RPMI8226 (cell line): Measurements from ENCODE around the gene MOB3A.
A peak's percentile ranks its signal among the peaks of the same experiment; 100 is the strongest.
"Not testable (repeated sequence)": the region's sequence is repeated elsewhere in the genome, so short reads cannot be mapped to it uniquely, and the experiment has no call there.

Experiments used
- DNase-seq: peaks from one replicate; pipeline ENCODE4 v3.0.0-alpha.2; 2015

The MOB3A gene

GRCh38 chr19:2108251-2109016 lies 12.3 kb upstream of the MOB3A start:
- DNase-seq, result no peak

GRCh38 chr19:2103045-2103707 lies 7.0 kb upstream of the MOB3A start:
- DNase-seq, result no peak

- DNase-seq, result no peak
Observed at GRCh38 chr19:2101417-2102335, 5.5 kb upstream of the MOB3A start.

GRCh38 chr19:2100719-2101061 lies 4.6 kb upstream of the MOB3A start:
- no peak for DNase-seq

GRCh38 chr19:2099937-2100718 lies 4.0 kb upstream of the MOB3A start:
- DNase-seq, result no peak

- no peak for DNase-seq
Observed at GRCh38 chr19:2099054-2099501, 3.0 kb upstream of the MOB3A start.

- no peak for DNase-seq
Observed at GRCh38 chr19:2097886-2098327, 1.8 kb upstream of the MOB3A start.

- peak; percentile 55 for DNase-seq
Observed at GRCh38 chr19:2097203-2097885, 1.2 kb upstream of the MOB3A start.

- peak; percentile 98 for DNase-seq
Observed at GRCh38 chr19:2096480-2097202, 515 bp upstream of the MOB3A start, which contains the start of gene IZUMO4. IZUMO4 (plus strand) TSS chr19:2096915; CDS start chr19:2096946, 31 bp downstream.

GRCh38 chr19:2091926-2092525 lies 4.1 kb downstream of the MOB3A start:
- not testable (repeated sequence) for DNase-seq

- DNase-seq, result no peak
Observed at GRCh38 chr19:2089727-2090053, 6.4 kb downstream of the MOB3A start.

- peak; percentile 69 for DNase-seq
Observed at GRCh38 chr19:2089001-2089711, 7.0 kb downstream of the MOB3A start.

- peak; percentile 78 for DNase-seq
Observed at GRCh38 chr19:2087621-2088100, 8.5 kb downstream of the MOB3A start.

GRCh38 chr19:2086695-2087620 lies 9.2 kb downstream of the MOB3A start:
- peak; percentile 62 for DNase-seq

GRCh38 chr19:2084993-2085720 lies 11.0 kb downstream of the MOB3A start:
- DNase-seq, result peak; percentile 98

- peak; percentile 87 for DNase-seq
Observed at GRCh38 chr19:2083174-2083854, 12.8 kb downstream of the MOB3A start.
